ENCODE data around the gene MIF4GD.

MIF4GD gene

GRCh38 chr17:75252039-75252816 is 18.8 kb downstream of the MIF4GD start:
- TF ChIP-seq CTCF (conservative IDR thresholded peaks at IDR 0.05; ENCODE audit: low read depth, low read length) = no peak
- H3K4me3 ChIP-seq (ENCODE audit: low read length) = no peak overlapping the region
- no peak for DNase-seq (ENCODE audit: low read depth)

- peak overlapping the region; percentile 9 for H3K4me3 ChIP-seq (ENCODE audit: low read length)
- no peak for TF ChIP-seq CTCF (conservative IDR thresholded peaks at IDR 0.05; ENCODE audit: low read depth, low read length)
- DNase-seq (ENCODE audit: low read depth) = no peak
These were observed 21.0 kb downstream of the MIF4GD start for GRCh38 chr17:75250009-75250471.

- H3K4me3 ChIP-seq (ENCODE audit: low read length) = no peak overlapping the region
- DNase-seq (ENCODE audit: low read depth) = no peak
- no peak for TF ChIP-seq CTCF (conservative IDR thresholded peaks at IDR 0.05; ENCODE audit: low read depth, low read length)
These were observed 21.5 kb downstream of the MIF4GD start for GRCh38 chr17:75249564-75249963.

GRCh38 chr17:75246404-75246803 is 24.6 kb downstream of the MIF4GD start:
- no peak for TF ChIP-seq CTCF (conservative IDR thresholded peaks at IDR 0.05; ENCODE audit: low read depth, low read length)
- H3K4me3 ChIP-seq (ENCODE audit: low read length) = no peak overlapping the region
- DNase-seq (ENCODE audit: low read depth) = no peak

- TF ChIP-seq CTCF (conservative IDR thresholded peaks at IDR 0.05; ENCODE audit: low read depth, low read length) = no peak
- no peak for DNase-seq (ENCODE audit: low read depth)
- no peak overlapping the region for H3K4me3 ChIP-seq (ENCODE audit: low read length)
These were observed 26.0 kb downstream of the MIF4GD start for GRCh38 chr17:75245011-75245410.

GRCh38 chr17:75244133-75244866 is 26.7 kb downstream of the MIF4GD start:
- no peak overlapping the region for H3K4me3 ChIP-seq (ENCODE audit: low read length)
- no peak for TF ChIP-seq CTCF (conservative IDR thresholded peaks at IDR 0.05; ENCODE audit: low read depth, low read length)
- no peak for DNase-seq (ENCODE audit: low read depth)
